ENCODE measurements around the gene HDDC3. TPM values are rescaled to one million over a fixed set of nuclear protein-coding genes. Genes with fewer than 3 reads are reported as not detected.

The HDDC3 gene
- polyA plus RNA-seq, 1 donor (not counting 4 experiments of a cell fraction or from before 2014, with no cell fraction given): 11.8 TPM

- no peak overlapping the region for H3K4me2 ChIP-seq (ENCODE audit: control insufficient read depth, extremely low read depth, insufficient read depth, low read depth, low read length)
- no peaks in the 10 kb centered on the region for H3K79me2 ChIP-seq (ENCODE audit: control insufficient read depth, insufficient read depth, low read length)
- H3K27me3 ChIP-seq (ENCODE audit: control insufficient read depth, extremely low read depth, insufficient read depth, low read length): no peaks in the 10 kb centered on the region
- DNase-seq (ENCODE audit: low read depth, low spot score) (no peak), FAIRE-seq (no peak)
- no peak overlapping the region for H3K9ac ChIP-seq (ENCODE audit: control insufficient read depth, extremely low read depth, insufficient read depth, low read length)
- H3K4me1 ChIP-seq (ENCODE audit: control insufficient read depth, extremely low read depth, insufficient read depth, low read length): no peaks in the 10 kb centered on the region
- H4K20me1 ChIP-seq (ENCODE audit: control insufficient read depth, extremely low read depth, insufficient read depth, low read length): no peaks in the 10 kb centered on the region
- dilution Hi-C loops (cut with MboI; ENCODE audit: extremely low pct_ligation_motif_present, low sequenced_read_pairs): no loop called here
- TF ChIP-seq CTCF (optimal IDR thresholded peaks at IDR 0.05 in 1 of 3, IDR thresholded peaks at IDR 0.05 in 1 of 3, conservative IDR thresholded peaks at IDR 0.05 in 1 of 3; ENCODE audit: extremely low read depth in 1 of 3, insufficient read depth in 2 of 3, low read length in 3 of 3): no peak
- no peak for TF ChIP-seq EZH2 (IDR thresholded peaks at IDR 0.05; ENCODE audit: low read length)
- H3K4me3 ChIP-seq (ENCODE audit: control insufficient read depth in 2 of 3, extremely low read depth in 1 of 3, insufficient read depth in 2 of 3, low read depth in 1 of 3, low read length in 3 of 3): no peak overlapping the region
- no peak overlapping the region for H3K27ac ChIP-seq (ENCODE audit: control insufficient read depth, insufficient read depth, low read length)
- H3K36me3 ChIP-seq (ENCODE audit: control insufficient read depth in 2 of 2, extremely low read depth in 1 of 2, insufficient read depth in 2 of 2, low read length in 2 of 2): peaks cover 15 to 23% of the 10 kb centered on the region in 2 experiments
- H3K9me1 ChIP-seq (ENCODE audit: control insufficient read depth, extremely low read depth, insufficient read depth, low read length): no peaks in the 10 kb centered on the region
- no peak overlapping the region for H2AFZ ChIP-seq (ENCODE audit: control insufficient read depth, low read length)
- no peaks in the 10 kb centered on the region for H3K9me3 ChIP-seq (ENCODE audit: control insufficient read depth, low read depth, low read length)
Measured at GRCh38 chr15:90915216-90915807, 17.0 kb downstream of the HDDC3 start.

GRCh38 chr15:90914305-90915080 is 17.9 kb downstream of the HDDC3 start:
- no peak for FAIRE-seq
- dilution Hi-C loops (cut with MboI; ENCODE audit: extremely low pct_ligation_motif_present, low sequenced_read_pairs): no loop called here
- Histone ChIP-seq H3K4me3 (ENCODE audit: control insufficient read depth in 2 of 3, extremely low read depth in 1 of 3, insufficient read depth in 2 of 3, low read depth in 1 of 3, low read length in 3 of 3) (no peak overlapping the region), H3K9me3 (ENCODE audit: control insufficient read depth, low read depth, low read length) (no peaks in the 10 kb centered on the region), H3K4me1 (ENCODE audit: control insufficient read depth, extremely low read depth, insufficient read depth, low read length) (no peaks in the 10 kb centered on the region), H3K79me2 (ENCODE audit: control insufficient read depth, insufficient read depth, low read length) (no peaks in the 10 kb centered on the region), H3K9me1 (ENCODE audit: control insufficient read depth, extremely low read depth, insufficient read depth, low read length) (no peaks in the 10 kb centered on the region), H3K27ac (ENCODE audit: control insufficient read depth, insufficient read depth, low read length) (no peak overlapping the region), H3K36me3 (ENCODE audit: control insufficient read depth in 2 of 2, extremely low read depth in 1 of 2, insufficient read depth in 2 of 2, low read length in 2 of 2) (peaks cover 12 to 22% of the 10 kb centered on the region in 2 experiments), H3K4me2 (ENCODE audit: control insufficient read depth, extremely low read depth, insufficient read depth, low read depth, low read length) (no peak overlapping the region), H3K9ac (ENCODE audit: control insufficient read depth, extremely low read depth, insufficient read depth, low read length) (no peak overlapping the region), H3K27me3 (ENCODE audit: control insufficient read depth, extremely low read depth, insufficient read depth, low read length) (no peaks in the 10 kb centered on the region), H4K20me1 (ENCODE audit: control insufficient read depth, extremely low read depth, insufficient read depth, low read length) (no peaks in the 10 kb centered on the region), H2AFZ (ENCODE audit: control insufficient read depth, low read length) (no peak overlapping the region)
- no peak for DNase-seq (ENCODE audit: low read depth, low spot score)
- TF ChIP-seq CTCF (optimal IDR thresholded peaks at IDR 0.05 in 1 of 3, IDR thresholded peaks at IDR 0.05 in 1 of 3, conservative IDR thresholded peaks at IDR 0.05 in 1 of 3; ENCODE audit: extremely low read depth in 1 of 3, insufficient read depth in 2 of 3, low read length in 3 of 3): no peak
- no peak for TF ChIP-seq EZH2 (IDR thresholded peaks at IDR 0.05; ENCODE audit: low read length)
